SJSA1 (cell line): ENCODE measurements around the gene PNPLA7. TPM values are rescaled to one million over a fixed set of nuclear protein-coding genes. Genes with fewer than 3 reads are reported as not detected.

ENCODE experiments used
- DNase-seq, 2 experiments: peaks; one replicate each; pipeline ENCODE4 v3.0.0-alpha.2; 2015 to 2020; ENCODE audit warnings: low spot score in 2 of 2, low read depth in 1 of 2
- H3K27ac ChIP-seq: fragments of 250-450 bp; sonication (Bioruptor Pico); 2 replicates; pipeline ENCODE4 v1.5.1; 2020; ENCODE audit warnings: mild to moderate bottlenecking, moderate library complexity
- H3K27me3 ChIP-seq: fragments of 250-450 bp; sonication (Bioruptor Pico); replicated peaks from 2 replicates; pipeline ENCODE4 v1.5.1; 2020; ENCODE audit warnings: mild to moderate bottlenecking, moderate library complexity
- H3K36me3 ChIP-seq: fragments of 250-450 bp; sonication (Bioruptor Pico); 2 replicates; pipeline ENCODE4 v1.5.1; 2020; ENCODE audit warnings: mild to moderate bottlenecking
- H3K4me1 ChIP-seq: fragments of 250-450 bp; sonication (Bioruptor Pico); replicated peaks from 2 replicates; pipeline ENCODE4 v1.6.1; 2021; ENCODE audit warnings: mild to moderate bottlenecking
- H3K4me3 ChIP-seq: fragments of 250-450 bp; sonication (Bioruptor Pico); 2 replicates; pipeline ENCODE4 v1.5.1; 2020; ENCODE audit warnings: mild to moderate bottlenecking
- H3K9me3 ChIP-seq: fragments of 250-450 bp; sonication (Bioruptor Pico); replicated peaks from 2 replicates; pipeline ENCODE4 v1.5.1; 2020; ENCODE audit warnings: mild to moderate bottlenecking
- total RNA-seq: library from RNA; depleted of rRNA; stranded (reverse); fragments of >200 nt; shearing (Covaris generic); gene quantifications from 2 replicates; pipeline ENCODE4 v1.2.3, GENCODE V29; 2014

The PNPLA7 gene
- total RNA-seq, 1 experiment from 2014 or later = 0.05 TPM

GRCh38 chr9:137486141-137486490 is 64.1 kb downstream of the PNPLA7 start:
- no peak for DNase-seq
- Histone ChIP-seq H3K27me3 (no peaks in the 10 kb centered on the region), H3K4me1 (peaks cover 14% of the 10 kb centered on the region), H3K4me3 (no peak overlapping the region), H3K27ac (no peak overlapping the region), H3K36me3 (no peaks in the 10 kb centered on the region), H3K9me3 (0 out of 2 replicates have a peak, but pooled peaks cover 2% of the 10 kb centered on the region)

GRCh38 chr9:137485343-137486140 is 64.7 kb downstream of the PNPLA7 start:
- Histone ChIP-seq H3K9me3 (0 out of 2 replicates have a peak, but pooled peaks cover 2% of the 10 kb centered on the region), H3K27me3 (no peaks in the 10 kb centered on the region)
- no peak for DNase-seq

DNA sequence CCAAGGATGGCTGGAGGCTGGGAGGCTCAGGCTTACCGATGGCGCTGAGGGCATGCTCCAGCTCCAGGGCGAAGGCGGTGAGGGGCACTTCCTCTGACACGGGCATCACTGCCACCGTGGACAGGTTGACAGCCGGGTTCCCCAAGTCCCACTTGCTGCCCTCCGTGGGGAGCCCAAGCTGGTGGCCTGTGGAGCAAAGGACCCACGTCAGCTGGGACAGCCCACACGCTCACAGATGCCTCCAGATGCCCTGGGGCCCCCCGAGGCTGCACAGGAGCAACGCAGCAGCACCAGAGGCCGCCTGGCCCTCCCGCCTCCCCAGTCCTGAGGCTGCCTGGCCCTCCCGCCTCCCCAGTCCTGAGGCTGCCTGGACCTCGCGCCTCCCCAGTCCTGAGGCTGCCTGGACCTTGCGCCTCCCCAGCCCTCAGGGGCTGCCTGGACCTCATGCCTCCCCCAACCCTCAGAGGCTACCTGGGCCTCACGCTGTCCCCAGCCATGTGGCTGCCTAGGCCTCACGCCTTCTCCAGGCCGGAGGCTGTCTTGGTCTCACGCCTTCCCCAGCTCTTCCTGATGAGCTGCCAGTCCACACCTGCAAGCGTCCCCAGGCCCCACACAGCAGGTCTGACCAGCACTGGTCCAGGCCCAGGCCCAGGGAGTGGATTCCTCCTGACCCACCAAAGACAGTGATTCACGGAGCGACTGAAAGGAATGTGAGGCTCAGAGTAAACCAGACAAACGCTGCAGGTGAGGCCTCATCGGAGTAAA is 65.5 kb downstream of the PNPLA7 start:
- no peak overlapping the region for H3K27ac ChIP-seq
- H3K27me3 ChIP-seq = no peaks in the 10 kb centered on the region
- no peak overlapping the region for H3K4me3 ChIP-seq
- H3K4me1 ChIP-seq = peaks cover 14% of the 10 kb centered on the region
- 0 out of 2 replicates have a peak, but pooled peaks cover 2% of the 10 kb centered on the region for H3K9me3 ChIP-seq
- H3K36me3 ChIP-seq = no peaks in the 10 kb centered on the region
- DNase-seq = no peak

More at GRCh38 chr9:137485343-137486140, 64.7 kb downstream of the PNPLA7 start:
- no peak overlapping the region for H3K4me3 ChIP-seq
- no peak overlapping the region for H3K27ac ChIP-seq
- H3K36me3 ChIP-seq = no peaks in the 10 kb centered on the region
- peaks cover 14% of the 10 kb centered on the region for H3K4me1 ChIP-seq

GRCh38 chr9:137482094-137482781 is 68.0 kb downstream of the PNPLA7 start:
- DNase-seq = peak in 1 of 2 experiments; percentile 50
- H3K27ac ChIP-seq = no peak overlapping the region
- no peak overlapping the region for H3K4me3 ChIP-seq
- no peaks in the 10 kb centered on the region for H3K36me3 ChIP-seq
- H3K9me3 ChIP-seq = 0 out of 2 replicates have a peak, but pooled peaks cover 2% of the 10 kb centered on the region
- no peaks in the 10 kb centered on the region for H3K27me3 ChIP-seq
- H3K4me1 ChIP-seq = peaks cover 14% of the 10 kb centered on the region

DNA sequence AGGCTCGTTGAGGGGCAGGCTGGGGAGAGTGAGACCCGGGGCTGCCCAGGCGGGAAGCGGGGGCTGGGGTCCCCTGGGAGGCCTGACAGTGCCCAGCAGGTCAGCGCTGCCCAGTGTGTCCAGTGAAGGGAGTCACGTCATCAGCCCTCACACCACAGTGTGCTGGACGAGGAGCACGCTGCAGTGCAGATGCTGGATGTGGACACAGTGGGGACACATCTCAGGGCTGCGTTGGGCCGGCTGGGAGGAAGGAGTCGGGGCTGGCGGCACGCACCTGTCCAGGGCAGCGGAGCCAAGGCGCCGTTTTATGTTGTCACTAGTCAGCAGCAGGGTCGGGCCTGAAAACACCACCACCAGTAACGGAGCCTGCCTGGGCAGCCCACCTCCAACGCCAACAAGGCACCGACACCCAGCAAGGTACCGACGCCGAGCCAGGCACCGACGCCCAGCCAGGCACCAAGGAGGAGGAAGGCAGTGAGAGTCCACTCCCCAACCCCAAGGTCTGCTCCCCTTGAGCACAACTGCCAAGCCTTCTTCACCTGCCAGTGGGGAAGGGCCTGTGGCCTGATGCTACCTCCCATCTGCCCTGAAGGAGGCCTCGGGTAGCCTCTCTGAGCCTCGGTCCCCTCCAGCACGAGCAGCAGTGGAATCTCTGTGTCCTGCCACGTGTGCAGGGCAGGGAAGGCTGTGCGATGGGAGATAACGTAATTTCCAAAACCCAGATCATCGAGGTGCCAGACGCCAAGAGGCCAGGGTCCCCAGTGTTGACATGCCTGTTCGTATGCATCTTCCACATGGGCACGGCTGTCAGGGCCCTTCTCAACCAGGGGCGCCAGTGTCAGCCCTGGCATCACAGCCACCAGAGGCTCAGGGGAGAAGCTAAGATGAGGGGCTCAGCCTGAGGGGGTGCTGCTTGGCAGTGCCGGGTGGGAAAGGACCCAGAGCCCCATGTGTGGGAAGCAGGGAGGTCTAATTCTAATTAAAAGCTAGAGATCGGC is 69.2 kb downstream of the PNPLA7 start:
- DNase-seq = no peak
- Histone ChIP-seq H3K36me3 (no peaks in the 10 kb centered on the region), H3K4me1 (peaks cover 14% of the 10 kb centered on the region), H3K4me3 (no peak overlapping the region), H3K9me3 (peaks cover 4% of the 10 kb centered on the region; the same call in 1 of the 2 replicates), H3K27me3 (no peaks in the 10 kb centered on the region), H3K27ac (no peak overlapping the region)

DNA sequence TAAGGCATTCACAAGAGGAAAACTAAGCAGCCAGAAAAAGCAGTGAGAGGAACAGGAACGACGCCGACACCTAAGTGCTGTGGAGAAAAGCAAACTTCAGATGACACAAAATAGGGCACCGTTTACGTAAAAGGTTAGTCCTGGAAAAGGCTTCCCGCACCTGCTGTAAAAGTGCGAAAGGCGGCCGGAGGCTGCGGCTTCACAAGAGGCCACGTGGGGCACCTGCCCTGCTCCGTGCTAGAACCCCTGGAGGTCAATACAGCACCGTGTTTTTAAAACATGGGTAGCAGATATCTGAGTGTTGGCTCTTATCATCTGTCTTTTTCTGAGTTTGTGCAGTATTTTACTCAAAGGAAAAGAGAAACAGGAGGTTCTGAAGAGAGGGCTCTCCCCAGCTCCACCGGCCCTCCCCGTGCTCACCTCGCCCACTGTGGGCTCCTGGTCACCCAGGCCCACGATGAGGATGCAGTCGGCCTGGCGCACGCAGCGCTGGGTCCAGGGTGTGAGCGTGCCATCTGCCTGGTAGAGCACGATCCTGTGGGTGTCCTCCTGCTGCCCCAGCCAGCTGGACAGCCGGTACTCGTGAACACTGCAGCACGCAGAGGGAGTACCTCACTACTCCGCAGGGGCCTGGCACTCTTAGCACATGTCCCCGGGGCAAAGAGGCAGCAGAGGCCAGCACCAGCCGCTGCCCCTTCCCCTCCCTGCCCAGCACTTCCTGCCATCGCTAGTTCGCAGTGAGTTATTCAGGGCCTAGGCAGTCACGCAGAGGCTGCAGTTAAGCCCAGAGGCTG is 70.1 kb downstream of the PNPLA7 start:
- peaks cover 8% of the 10 kb centered on the region; the same call in 1 of the 2 replicates for H3K9me3 ChIP-seq
- no peaks in the 10 kb centered on the region for H3K27me3 ChIP-seq
- H3K4me3 ChIP-seq = no peak overlapping the region
- no peak overlapping the region for H3K27ac ChIP-seq
- no peak for DNase-seq
- no peaks in the 10 kb centered on the region for H3K36me3 ChIP-seq
- H3K4me1 ChIP-seq = peaks cover 14% of the 10 kb centered on the region

- Histone ChIP-seq H3K27me3 (no peaks in the 10 kb centered on the region), H3K4me3 (no peak overlapping the region), H3K36me3 (no peaks in the 10 kb centered on the region), H3K9me3 (peaks cover 10% of the 10 kb centered on the region; the same call in 1 of the 2 replicates), H3K27ac (no peak overlapping the region), H3K4me1 (peaks cover 14% of the 10 kb centered on the region)
- no peak for DNase-seq
These were observed 71.0 kb downstream of the PNPLA7 start for GRCh38 chr9:137478962-137479861.

DNA sequence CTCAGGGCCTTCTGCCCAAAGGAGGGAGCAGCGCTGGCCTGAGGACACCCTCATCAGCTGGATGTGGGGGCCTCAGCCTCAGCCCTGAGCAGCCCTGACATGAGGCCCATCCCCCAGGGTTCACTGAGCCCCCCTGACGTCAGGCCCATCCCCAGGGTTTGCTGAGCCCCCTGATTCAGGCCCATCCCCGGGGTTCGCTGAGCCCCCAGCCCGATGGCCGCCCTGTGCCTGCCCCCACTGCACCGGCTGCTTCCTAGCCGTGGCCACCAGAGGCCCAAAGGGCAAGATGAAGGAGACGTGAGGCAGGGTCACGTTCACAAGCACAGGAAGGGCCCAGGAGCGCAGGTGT is 71.6 kb downstream of the PNPLA7 start:
- DNase-seq = no peak
- Histone ChIP-seq H3K27ac (no peak overlapping the region), H3K27me3 (no peaks in the 10 kb centered on the region), H3K4me3 (no peak overlapping the region), H3K36me3 (no peaks in the 10 kb centered on the region), H3K9me3 (peaks cover 10% of the 10 kb centered on the region; the same call in 1 of the 2 replicates), H3K4me1 (peaks cover 14% of the 10 kb centered on the region)

DNA sequence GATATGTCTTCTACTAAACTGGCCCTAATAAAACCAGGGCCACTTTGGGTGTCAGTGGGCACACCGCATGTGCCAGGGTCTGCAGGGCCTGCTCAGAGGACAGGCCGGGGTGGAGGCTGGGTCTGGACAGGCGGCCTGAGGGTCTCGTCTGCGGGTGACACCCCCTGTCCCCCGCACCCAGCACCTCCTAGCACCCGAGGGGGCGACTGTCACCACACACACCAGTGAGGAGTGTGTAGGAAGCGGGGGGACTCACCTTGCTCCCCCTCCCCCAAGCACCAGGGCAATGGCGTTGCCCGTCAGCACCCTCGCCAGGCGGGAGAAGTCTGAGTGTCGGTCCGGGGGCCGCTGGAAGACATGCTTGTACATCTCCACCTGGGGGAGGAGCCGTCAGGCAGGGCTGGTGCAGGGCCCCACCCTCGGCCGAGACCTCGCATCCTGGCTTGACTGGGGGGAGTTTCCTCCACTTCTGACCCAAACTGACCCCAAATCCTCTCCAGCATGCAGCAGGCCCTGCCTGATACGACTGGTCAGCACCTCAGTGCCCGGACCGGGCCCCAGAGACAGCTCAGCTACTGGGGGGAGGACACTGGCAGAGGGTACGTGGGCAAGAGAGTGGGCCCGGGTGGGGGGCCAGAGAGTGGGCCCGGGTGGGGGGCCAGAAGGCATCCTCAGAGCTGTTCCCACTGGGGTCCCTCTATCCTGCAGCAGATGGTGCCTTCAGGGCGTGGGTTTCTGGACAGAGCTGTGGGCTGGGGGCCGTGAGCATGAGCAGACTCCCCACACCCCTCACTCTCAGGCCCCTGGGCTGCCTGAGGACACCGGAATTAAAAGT is 72.2 kb downstream of the PNPLA7 start:
- Histone ChIP-seq H3K36me3 (no peaks in the 10 kb centered on the region), H3K27ac (no peak overlapping the region), H3K4me1 (peaks cover 14% of the 10 kb centered on the region), H3K9me3 (peaks cover 10% of the 10 kb centered on the region; the same call in 1 of the 2 replicates), H3K4me3 (no peak overlapping the region), H3K27me3 (no peaks in the 10 kb centered on the region)
- no peak for DNase-seq

DNA sequence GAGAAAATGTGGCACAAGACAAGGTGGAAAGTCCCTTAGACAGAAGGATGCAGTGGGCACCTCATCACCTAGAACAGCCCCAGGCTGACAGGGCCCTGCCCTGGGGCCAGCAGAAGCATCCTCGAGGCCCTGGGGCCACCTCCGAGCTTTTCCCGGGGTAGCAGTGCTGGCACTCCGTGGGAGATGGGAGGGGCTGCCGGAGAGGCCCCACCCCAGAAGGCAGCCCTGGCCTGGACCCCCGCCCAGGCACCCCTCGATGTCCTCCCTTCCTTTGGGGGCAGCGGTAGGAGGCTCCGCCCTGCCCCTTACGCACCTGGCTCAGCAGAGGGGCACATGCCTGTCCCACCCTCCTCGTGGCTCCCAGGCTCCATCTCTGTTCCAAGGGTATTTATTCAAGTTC is 73.3 kb downstream of the PNPLA7 start:
- H3K27ac ChIP-seq = no peak overlapping the region
- H3K9me3 ChIP-seq = peaks cover 8% of the 10 kb centered on the region; the same call in 1 of the 2 replicates
- no peak for DNase-seq
- H3K27me3 ChIP-seq = no peaks in the 10 kb centered on the region
- H3K4me3 ChIP-seq = no peak overlapping the region
- no peaks in the 10 kb centered on the region for H3K36me3 ChIP-seq
- peaks cover 3% of the 10 kb centered on the region for H3K4me1 ChIP-seq

DNA sequence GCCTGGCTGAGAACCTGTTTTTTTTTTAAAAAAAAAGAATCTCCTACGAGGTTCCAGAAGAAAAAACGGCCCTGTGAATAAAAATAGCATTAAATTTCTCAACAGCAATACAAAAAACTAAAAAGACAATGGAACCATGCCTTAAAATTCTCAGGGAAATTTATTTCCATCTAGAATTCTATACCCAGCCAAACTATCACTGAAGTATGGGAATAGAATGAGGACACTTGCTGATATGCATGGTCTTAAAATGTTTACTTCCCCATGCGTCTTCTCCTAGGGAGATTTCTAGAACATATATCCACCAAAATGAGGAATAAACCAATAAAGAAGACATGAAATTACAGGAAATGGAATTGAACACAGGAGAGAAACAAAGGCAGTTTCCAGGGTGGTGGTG is 74.5 kb downstream of the PNPLA7 start:
- Histone ChIP-seq H3K4me3 (no peak overlapping the region), H3K4me1 (no peaks in the 10 kb centered on the region), H3K36me3 (no peaks in the 10 kb centered on the region), H3K9me3 (peaks cover 8% of the 10 kb centered on the region; the same call in 1 of the 2 replicates), H3K27me3 (no peaks in the 10 kb centered on the region), H3K27ac (no peak overlapping the region)
- no peak for DNase-seq
